GM12878 (cell line): ENCODE measurements around the gene MUC5AC. TPM values are rescaled to one million over a fixed set of nuclear protein-coding genes. Genes with fewer than 3 reads are reported as not detected.

Experiments used
- ATAC-seq: fragments of 200-7000 bp; cut with Tn5 transposase; 3 replicates; pipeline ENCODE4 v1.9.1; 2020; ENCODE audit warnings: mild to moderate bottlenecking, moderate library complexity
- BruUV-seq: library from RNA; stranded (reverse); fragments of 400-500 nt; replicated peaks from 2 replicates; lab custom pipeline; 2021; lab: Mats Ljungman, UMichigan
- CTCF ChIA-PET: fragments of 300-600 bp; sonication (Branson Sonifier 250); formaldehyde crosslinking; extraction: SDS; loops from one replicate; lab custom pipeline; 2021; ENCODE audit warnings: inconsistent platforms; lab: Yijun Ruan, JAX
- POLR2A ChIA-PET: fragments of 350-600 bp; formaldehyde crosslinking; extraction: SDS; loops from one replicate; lab custom pipeline; 2021; ENCODE audit warnings: inconsistent platforms; lab: Charles Lee
- RAD21 ChIA-PET: fragments of 300-600 bp; sonication (Branson Sonifier 250); formaldehyde crosslinking; loops from one replicate; lab custom pipeline; 2023; ENCODE audit warnings: antibody characterized with exemption; ENCODE audit not compliant: unreplicated experiment; lab: Charles Lee
- SMC1A ChIA-PET: fragments of 300-600 bp; sonication (Branson Sonifier 250); formaldehyde crosslinking; loops from one replicate; lab custom pipeline; 2023; ENCODE audit not compliant: unreplicated experiment, uncharacterized antibody; lab: Charles Lee
- DNase-seq: peaks from one replicate; pipeline ENCODE4 v3.0.0-alpha.2; 2011; ENCODE audit warnings: low read depth, low spot score
- FAIRE-seq: peaks from 3 replicates; lab custom pipeline; 2011; peaks lifted over from hg19 to GRCh38; lab: Jason Lieb, UNC
- H2AFZ ChIP-seq: 2 replicates; pipeline ENCODE4 v1.6.0; 2011; ENCODE audit warnings: low read depth, low read length, control low read depth; ENCODE audit not compliant: control insufficient read depth
- H3K27ac ChIP-seq: 2 replicates; pipeline ENCODE4 v1.5.1; 2011; ENCODE audit warnings: control low read depth; ENCODE audit not compliant: control insufficient read depth, insufficient read depth
- H3K27me3 ChIP-seq, 2 experiments: replicated peaks in 1 of 2; 2 replicates each; pipeline versions ENCODE4 v1.6.0 to v1.6.1; 2011; ENCODE audit warnings: low read length in 1 of 2; ENCODE audit not compliant: control insufficient read depth in 2 of 2, insufficient read depth in 2 of 2
- H3K36me3 ChIP-seq, 2 experiments: 2 replicates each; pipeline ENCODE4 v1.5.1; 2011; ENCODE audit warnings: low read length in 1 of 2; ENCODE audit not compliant: control insufficient read depth in 2 of 2, insufficient read depth in 2 of 2
- H3K4me1 ChIP-seq: 2 replicates; pipeline ENCODE4 v1.6.1; 2011; ENCODE audit warnings: mild to moderate bottlenecking, low read length, moderate library complexity, mixed read lengths; ENCODE audit not compliant: control insufficient read depth, insufficient read depth
- H3K4me2 ChIP-seq: 2 replicates; pipeline ENCODE4 v1.6.0; 2011; ENCODE audit warnings: control low read depth; ENCODE audit not compliant: control insufficient read depth, insufficient read depth
- H3K4me3 ChIP-seq: fragments of 200-600 bp; sonication (generic); 2 replicates; pipeline ENCODE4 v1.5.1; 2016
- H3K79me2 ChIP-seq: 2 replicates; pipeline ENCODE4 v1.6.0; 2011; ENCODE audit warnings: low read length; ENCODE audit not compliant: control insufficient read depth, insufficient read depth
- H3K9ac ChIP-seq: 2 replicates; pipeline ENCODE4 v1.8.0; 2011; ENCODE audit warnings: low read length, control low read depth, mixed read lengths; ENCODE audit not compliant: control insufficient read depth, insufficient read depth
- H3K9me3 ChIP-seq: replicated peaks from 3 replicates; pipeline ENCODE4 v1.5.1; 2011; ENCODE audit warnings: mild to moderate bottlenecking, low read length; ENCODE audit not compliant: control insufficient read depth, insufficient read depth
- H4K20me1 ChIP-seq: 2 replicates; pipeline ENCODE4 v1.6.0; 2011; ENCODE audit not compliant: control insufficient read depth, insufficient read depth
- CBX5 ChIP-seq: sonication (generic); IDR thresholded peaks from 2 replicates; pipeline ENCODE4 v1.6.1; 2016; ENCODE audit warnings: low read depth, moderate library complexity, mild to moderate bottlenecking, inconsistent platforms
- E4F1 ChIP-seq: fragments of 450-650 bp; IDR thresholded peaks from 2 replicates; pipeline ENCODE4 v1.6.1; 2018; ENCODE audit warnings: borderline replicate concordance, mild to moderate bottlenecking; ENCODE audit not compliant: partially characterized antibody
- HSF1 ChIP-seq: fragments of 150-350 bp; IDR thresholded peaks from 2 replicates; pipeline ENCODE4 v1.6.1; 2014; ENCODE audit warnings: mild to moderate bottlenecking, low read depth, low read length
- REST ChIP-seq: IDR thresholded peaks from 2 replicates; pipeline ENCODE4 v1.6.1; 2012; ENCODE audit warnings: mild to moderate bottlenecking, low read depth, low read length
- TBL1XR1 ChIP-seq: IDR thresholded peaks from 2 replicates; pipeline ENCODE4 v1.6.1; 2012; ENCODE audit warnings: low read depth, low read length, improper control_type of control experiment
- USF1 ChIP-seq: IDR thresholded peaks from 2 replicates; pipeline ENCODE4 v1.6.1; 2011; ENCODE audit warnings: borderline replicate concordance, low read depth, mild to moderate bottlenecking, moderate library complexity, mixed read lengths, low read length; ENCODE audit not compliant: insufficient read depth; ENCODE audit errors: extremely low read length
- USF2 ChIP-seq: IDR thresholded peaks from 2 replicates; pipeline ENCODE4 v1.6.1; 2011; ENCODE audit warnings: low read depth, low read length, improper control_type of control experiment, borderline replicate concordance
- ZNF217 ChIP-seq: fragments of 450-650 bp; IDR thresholded peaks from 2 replicates; pipeline ENCODE4 v1.6.1; 2017; ENCODE audit warnings: antibody characterized with exemption, mild to moderate bottlenecking
- ZZZ3 ChIP-seq: IDR thresholded peaks from 2 replicates; pipeline ENCODE4 v1.6.1; 2011; ENCODE audit warnings: low read depth; ENCODE audit not compliant: control insufficient read depth, insufficient read length
- WGBS: methylation state at CpG from one replicate; pipeline ENCODE4 v1.1.6; 2016; ENCODE audit warnings: low lambda C conversion rate; ENCODE audit not compliant: insufficient replicate concordance, insufficient coverage; ENCODE audit errors: missing lambda C conversion rate; 5-methylcytosine and 5-hydroxymethylcytosine counted together
- in situ Hi-C: fragments of 300-500 bp; cut with MboI; formaldehyde crosslinking; loops from 9 replicates; pipeline ENCODE4 v1.14.3; 2018; ENCODE audit warnings: mixed read lengths
- intact Hi-C: fragments of 100-400 bp; cut with micrococcal nuclease; formaldehyde crosslinking; loops from one replicate; pipeline ENCODE4 v1.14.2; 2022; ENCODE audit not compliant: unreplicated experiment
- polyA plus RNA-seq, 11 experiments: library from polyadenylated mRNA; depleted of rRNA in 4 of 11; unstranded in 6 of 11; stranded (reverse) in 5 of 11; fragments of >200 nt; fragmentation: Nextera tagmentation in 4 of 11; fragmentation: Illumina TruSeq in 1 of 11; extraction: Ambion mirVana in 4 of 11; extraction: Trizol in 1 of 11; gene quantifications; 1 replicate in 1 of 11; 2 replicates in 10 of 11; pipeline versions ENCODE4 v1.2.1 to v1.2.3, GENCODE V29; 2011 to 2016; ENCODE audit warnings: inconsistent platforms in 2 of 11, missing spikeins in 2 of 11, low read depth in 1 of 11
- total RNA-seq, 4 experiments: library from RNA; depleted of rRNA in 3 of 4; stranded (reverse); fragments of >200 nt in 3 of 4; fragmentation: Illumina TruSeq in 1 of 4; extraction: Trizol in 1 of 4; gene quantifications; 2 replicates each; pipeline versions ENCODE4 v1.2.1 to v1.2.3, GENCODE V29; 2013 to 2021

MUC5AC gene
- total and polyA plus RNA-seq, 10 of the 15 experiments (the other 5 are each of a cell fraction or from before 2014, with no cell fraction given) = under 0.01 to 0.01 TPM; not detected in 8

GRCh38 chr11:1109101-1109917, 48.4 kb upstream of the MUC5AC start (continued):
- TF ChIP-seq ZNF217 = no peak
- no peak for TF ChIP-seq TBL1XR1

- no peaks in the 10 kb centered on the region for H3K27me3 ChIP-seq
- BruUV-seq = no TSS peak
- H3K4me1 ChIP-seq = no peaks in the 10 kb centered on the region
- H3K36me3 ChIP-seq = no peaks in the 10 kb centered on the region
- ChIA-PET POLR2A (no interaction called here), RAD21 (no interaction called here), SMC1A (no interaction called here), CTCF (no interaction called here)
- intact Hi-C loops (loop anchor here (10.0 kb wide), 1 partner anchor 465 kb away; the partner anchor contains the start of gene DUSP8), in situ Hi-C loops (no loop called here)
- no peaks in the 10 kb centered on the region; the same call in 2 of the 3 replicates for H3K9me3 ChIP-seq
- ATAC-seq (no peak), DNase-seq (no peak), FAIRE-seq (no peak)
- no peak overlapping the region for H3K9ac ChIP-seq
- no peaks in the 10 kb centered on the region for H3K79me2 ChIP-seq
- WGBS = 63% methylated on average over 37 of the region's 39 CpGs
- no peak overlapping the region for H3K4me3 ChIP-seq
- H3K27ac ChIP-seq = no peak overlapping the region
- no peak overlapping the region for H2AFZ ChIP-seq
- H4K20me1 ChIP-seq = no peaks in the 10 kb centered on the region
- no peak overlapping the region for H3K4me2 ChIP-seq
- TF ChIP-seq USF2 = no peak
- no peak for TF ChIP-seq USF1
- TF ChIP-seq E4F1 = no peak
- no peak for TF ChIP-seq CBX5
- TF ChIP-seq ZZZ3 = no peak
- TF ChIP-seq REST = no peak
- TF ChIP-seq HSF1 = no peak
These were observed 47.6 kb upstream of the MUC5AC start for GRCh38 chr11:1109918-1110705.
